Cardiac muscle cell (in vitro differentiated cells and primary cell): ENCODE data around the gene BAX. TPM values are rescaled to one million over a fixed set of nuclear protein-coding genes. Genes with fewer than 3 reads are reported as not detected.

ENCODE experiments used
- DNase-seq, 2 donors: peaks; one replicate each; pipeline versions ENCODE4 v3.0.0 to v3.0.0-alpha.2; 2010 to 2017; ENCODE audit warnings: low read depth in 1 of 2, low spot score in 1 of 2
- H3K27ac ChIP-seq: fragments of 200-600 bp; sonication (generic); 2 replicates; pipeline ENCODE4 v1.5.1; 2016
- H3K27me3 ChIP-seq: fragments of 200-600 bp; sonication (generic); 2 replicates; pipeline ENCODE4 v1.6.0; 2016; ENCODE audit warnings: control low read depth
- H3K36me3 ChIP-seq: fragments of 200-600 bp; sonication (generic); 2 replicates; pipeline ENCODE4 v1.5.1; 2016; ENCODE audit warnings: control low read depth
- H3K4me1 ChIP-seq: fragments of 200-600 bp; sonication (generic); 2 replicates; pipeline ENCODE4 v1.8.1; 2017; ENCODE audit warnings: low read depth, mild to moderate bottlenecking, mixed run types
- H3K4me3 ChIP-seq: fragments of 200-600 bp; sonication (generic); 2 replicates; pipeline ENCODE4 v1.5.1; 2016; ENCODE audit warnings: mild to moderate bottlenecking
- H3K9me3 ChIP-seq: fragments of 200-600 bp; sonication (generic); 2 replicates; pipeline ENCODE4 v1.5.1; 2017; ENCODE audit warnings: low read depth, mild to moderate bottlenecking, control low read depth
- polyA plus RNA-seq: library from polyadenylated mRNA; unstranded; fragments of >200 nt; fragmentation: Nextera tagmentation; extraction: Ambion mirVana; gene quantifications from 2 replicates; pipeline ENCODE4 v1.2.1, GENCODE V29; 2016
- total RNA-seq: library from RNA; depleted of rRNA; stranded (reverse); fragments of >200 nt; gene quantifications from 2 replicates; pipeline ENCODE4 v1.2.3, GENCODE V29; 2016
- TF ChIP-seq, protein P1 (sequence below): IDR thresholded peaks from 2 replicates; pipeline ENCODE4 v1.5.1; 2012; ENCODE audit warnings: low read depth, mild to moderate bottlenecking, low read length

The BAX gene
- total and polyA plus RNA-seq, 2 experiments from 2014 or later, result 64.2 to 95.2 TPM

DNA sequence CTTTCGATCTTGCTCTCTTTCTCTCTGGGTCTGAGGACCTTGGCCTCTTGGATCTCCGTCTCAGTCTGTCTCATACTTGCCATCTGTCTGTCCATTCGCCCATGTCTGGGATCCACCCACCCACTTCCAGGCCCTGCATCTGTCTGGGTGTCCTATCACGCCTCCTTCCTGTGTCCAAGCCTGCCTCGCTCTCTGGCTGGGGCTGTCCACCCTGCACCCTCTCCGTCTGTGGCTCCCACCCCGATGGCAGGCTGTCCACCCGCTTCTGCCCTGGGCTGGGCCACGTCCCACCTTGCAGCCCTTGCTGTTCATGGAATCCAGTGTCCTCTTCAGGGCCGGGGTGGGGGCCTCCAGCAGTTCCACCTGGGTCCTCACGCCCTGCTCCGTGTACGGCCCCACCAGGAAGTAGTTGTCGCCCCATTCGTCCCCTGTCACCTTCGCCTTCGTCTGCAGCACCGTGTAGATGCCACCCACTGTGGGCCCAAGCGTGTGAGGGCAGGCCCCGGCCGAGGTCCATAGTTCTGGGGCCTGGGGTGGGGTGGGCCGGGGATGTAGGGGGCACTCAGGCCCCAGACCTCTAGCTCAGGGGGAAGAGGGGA, 36.4 kb downstream of the BAX start:
- Histone ChIP-seq H3K27ac (peak overlapping the region; percentile 87), H3K9me3 (no peaks in the 10 kb centered on the region), H3K4me3 (no peak overlapping the region), H3K4me1 (peaks cover 15% of the 10 kb centered on the region), H3K36me3 (peaks cover 15% of the 10 kb centered on the region), H3K27me3 (no peaks in the 10 kb centered on the region)
- no peak for DNase-seq
- TF ChIP-seq, protein P1, sequence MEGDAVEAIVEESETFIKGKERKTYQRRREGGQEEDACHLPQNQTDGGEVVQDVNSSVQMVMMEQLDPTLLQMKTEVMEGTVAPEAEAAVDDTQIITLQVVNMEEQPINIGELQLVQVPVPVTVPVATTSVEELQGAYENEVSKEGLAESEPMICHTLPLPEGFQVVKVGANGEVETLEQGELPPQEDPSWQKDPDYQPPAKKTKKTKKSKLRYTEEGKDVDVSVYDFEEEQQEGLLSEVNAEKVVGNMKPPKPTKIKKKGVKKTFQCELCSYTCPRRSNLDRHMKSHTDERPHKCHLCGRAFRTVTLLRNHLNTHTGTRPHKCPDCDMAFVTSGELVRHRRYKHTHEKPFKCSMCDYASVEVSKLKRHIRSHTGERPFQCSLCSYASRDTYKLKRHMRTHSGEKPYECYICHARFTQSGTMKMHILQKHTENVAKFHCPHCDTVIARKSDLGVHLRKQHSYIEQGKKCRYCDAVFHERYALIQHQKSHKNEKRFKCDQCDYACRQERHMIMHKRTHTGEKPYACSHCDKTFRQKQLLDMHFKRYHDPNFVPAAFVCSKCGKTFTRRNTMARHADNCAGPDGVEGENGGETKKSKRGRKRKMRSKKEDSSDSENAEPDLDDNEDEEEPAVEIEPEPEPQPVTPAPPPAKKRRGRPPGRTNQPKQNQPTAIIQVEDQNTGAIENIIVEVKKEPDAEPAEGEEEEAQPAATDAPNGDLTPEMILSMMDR, result no peak

DNA sequence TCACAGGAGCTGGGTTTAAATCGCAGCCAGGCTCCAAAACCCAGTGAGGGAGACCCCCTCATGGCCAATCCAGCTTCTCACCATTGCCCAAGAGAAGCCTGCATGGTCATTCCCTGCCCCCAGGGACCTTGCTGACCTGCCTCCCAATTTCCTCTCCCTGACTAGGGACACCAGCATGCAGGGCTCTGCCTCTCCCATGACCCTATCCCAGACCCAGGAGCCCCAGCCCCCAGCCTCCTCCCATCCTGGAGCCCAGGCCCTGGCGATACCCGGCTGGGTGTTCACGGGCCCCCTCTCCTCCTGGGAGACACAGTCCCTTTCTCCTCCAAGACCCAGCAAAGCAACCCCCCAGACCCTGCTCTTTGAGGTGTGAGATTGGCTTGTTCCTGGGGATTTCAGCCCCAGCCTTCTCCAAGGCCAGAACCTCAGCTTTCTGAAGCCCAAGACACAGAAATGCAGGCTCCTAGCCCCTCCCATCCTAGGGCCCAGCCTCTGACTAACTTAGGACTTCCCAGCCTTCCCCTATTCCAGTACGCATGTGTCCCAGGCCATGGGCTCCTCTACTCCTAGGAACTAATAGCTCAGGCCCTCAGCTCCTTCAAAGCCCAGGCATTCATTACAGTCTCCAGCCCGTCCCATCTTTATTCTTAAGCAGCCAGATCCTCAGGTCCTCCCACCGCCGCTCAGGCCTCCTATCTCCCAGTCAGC, 37.4 kb downstream of the BAX start:
- peak; percentile 69 to 86 for DNase-seq
- Histone ChIP-seq H3K27ac (peak overlapping the region; percentile 87), H3K9me3 (no peaks in the 10 kb centered on the region), H3K36me3 (peaks cover 10% of the 10 kb centered on the region), H3K27me3 (no peaks in the 10 kb centered on the region), H3K4me3 (peak overlapping the region; percentile 63), H3K4me1 (peaks cover 15% of the 10 kb centered on the region)
- TF ChIP-seq, protein P1, result no peak

DNA sequence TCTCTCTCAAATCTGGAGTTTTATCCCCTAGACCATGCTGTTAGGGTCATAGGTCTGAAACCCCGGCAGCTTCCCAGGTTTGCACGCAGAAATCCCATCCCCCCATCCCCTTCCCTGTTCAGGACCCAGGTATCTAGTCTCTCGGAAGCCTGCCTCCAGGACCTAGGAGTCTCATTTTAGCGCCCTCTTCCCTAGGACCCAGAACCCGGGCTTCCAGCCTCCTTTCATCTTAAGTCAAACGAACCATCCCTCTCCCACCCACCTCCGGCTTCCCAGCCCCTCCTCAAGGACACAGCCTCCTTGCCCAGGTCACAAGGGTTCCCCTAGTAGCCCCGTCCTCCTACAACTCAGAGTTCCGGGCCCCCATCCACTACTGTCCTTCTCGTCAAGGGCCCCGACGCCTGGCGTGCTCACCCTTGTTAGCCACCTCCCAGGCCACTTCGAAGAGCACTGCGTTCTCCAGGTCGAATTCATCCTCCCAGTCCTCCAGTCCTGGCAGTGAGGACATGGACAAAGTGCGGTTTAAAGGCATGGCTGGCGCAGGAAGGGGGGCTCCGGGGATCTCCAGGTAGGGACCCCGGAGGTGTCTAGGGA, 38.0 kb downstream of the BAX start:
- no peak for DNase-seq
- Histone ChIP-seq H3K4me1 (peaks cover 15% of the 10 kb centered on the region), H3K27me3 (no peaks in the 10 kb centered on the region), H3K36me3 (peaks cover 5% of the 10 kb centered on the region), H3K27ac (peak overlapping the region; percentile 87), H3K9me3 (no peaks in the 10 kb centered on the region), H3K4me3 (peak overlapping the region; percentile 63)
- TF ChIP-seq, protein P1, result no peak

DNA sequence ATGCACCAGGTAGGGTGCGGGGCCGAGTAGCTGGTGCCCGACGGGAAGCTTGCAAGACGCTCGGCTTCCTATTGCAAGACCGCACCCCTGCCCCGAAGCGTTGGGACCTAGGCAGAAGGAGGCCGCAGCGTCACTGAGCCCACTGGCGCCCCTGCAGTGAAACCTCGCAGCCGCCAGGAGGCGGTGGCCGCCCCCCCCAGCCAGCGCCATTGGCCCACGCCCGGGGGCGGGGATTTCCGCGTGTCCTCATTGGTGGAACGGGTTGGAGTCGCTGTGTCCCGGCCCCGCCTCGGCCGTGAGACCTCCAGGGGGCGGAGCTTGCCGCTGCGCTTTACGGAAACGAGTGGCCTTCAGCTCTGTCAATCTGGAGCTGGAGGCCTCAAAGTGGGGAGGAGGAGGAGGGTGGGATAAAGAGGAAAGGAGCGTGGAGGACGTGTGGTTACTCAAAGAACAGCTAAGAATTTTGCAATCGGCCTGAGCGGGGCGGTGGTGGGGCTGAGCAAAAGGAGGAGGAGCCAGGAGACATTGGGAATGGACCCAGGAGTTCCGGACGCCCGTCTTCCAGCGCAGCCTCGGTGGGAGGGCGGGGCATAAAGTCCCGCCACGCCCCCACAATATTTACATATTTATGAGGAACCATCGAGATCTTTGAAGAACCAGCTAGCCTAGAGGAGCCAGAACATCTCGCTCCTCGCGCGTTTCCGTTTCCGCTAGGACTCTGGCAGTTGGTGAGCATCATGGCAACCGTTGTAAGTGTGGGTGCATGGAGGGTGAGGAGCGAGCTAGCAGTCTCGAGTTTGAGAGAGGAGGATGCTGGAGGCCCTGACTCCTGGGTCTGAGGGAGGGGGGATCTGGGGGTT, 38.7 kb downstream of the BAX start, which contains the start of the genes GYS1 and RUVBL2:
TSS of gene GYS1 (minus strand) at position 135 of the 860 bp plus-strand sequence. CDS start 197 bp downstream, outside the sequence.
TSS of gene RUVBL2 (plus strand) at position 713 of the 860 bp plus-strand sequence. CDS start at position 738, 25 bp downstream.
- peak within 1 kb of the TSS; percentile 63 for H3K4me3 ChIP-seq
- peaks cover under 1% of the 10 kb centered on the region for H3K36me3 ChIP-seq
- DNase-seq, result peak; percentile 100
- peak within 1 kb of the TSS; percentile 87 for H3K27ac ChIP-seq
- H3K27me3 ChIP-seq, result no peaks in the 10 kb centered on the region
- TF ChIP-seq, protein P1, result peak; percentile 74
- H3K4me1 ChIP-seq, result peaks cover 15% of the 10 kb centered on the region
- no peaks in the 10 kb centered on the region for H3K9me3 ChIP-seq

DNA sequence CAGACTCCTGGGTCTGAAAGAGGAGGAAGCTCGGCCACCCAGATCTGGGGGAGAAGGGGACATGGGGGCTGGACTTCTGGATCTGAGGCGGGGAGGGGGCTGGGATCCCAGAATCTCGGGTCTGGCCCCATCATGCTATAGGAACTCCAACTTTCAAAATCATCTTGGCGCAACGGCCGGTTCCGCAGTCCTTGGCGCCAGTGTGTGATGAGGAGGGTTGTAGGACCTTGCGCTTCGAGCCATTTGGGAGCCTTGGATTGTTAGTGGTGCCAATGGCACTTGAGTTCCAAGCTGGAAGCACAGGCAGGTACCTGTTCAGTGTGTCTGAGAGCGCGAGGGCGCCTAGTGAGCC, 39.3 kb downstream of the BAX start:
- Histone ChIP-seq H3K27ac (peak overlapping the region; percentile 77), H3K27me3 (no peaks in the 10 kb centered on the region)
- TF ChIP-seq, protein P1, result no peak

More for the DNA sequence above, 39.3 kb downstream of the BAX start:
- peaks cover 15% of the 10 kb centered on the region for H3K4me1 ChIP-seq
- H3K9me3 ChIP-seq, result no peaks in the 10 kb centered on the region
- H3K36me3 ChIP-seq, result no peaks in the 10 kb centered on the region
- H3K4me3 ChIP-seq, result peak overlapping the region; percentile 63
- no peak for DNase-seq
